HEK293 (cell line): ENCODE data around the gene TSGA10IP.
A peak's percentile ranks its signal among the peaks of the same experiment; 100 is the strongest.

Experiments used
- CTCF ChIA-PET: fragments of 350-600 bp; formaldehyde crosslinking; extraction: SDS; loops from one replicate; lab custom pipeline; 2021; ENCODE audit warnings: antibody characterized with exemption; lab: Yijun Ruan, JAX
- POLR2A ChIA-PET: fragments of 300-600 bp; formaldehyde crosslinking; extraction: SDS; loops from one replicate; lab custom pipeline; 2020; ENCODE audit warnings: antibody characterized with exemption, inconsistent platforms; lab: Yijun Ruan, JAX
- H3K27ac ChIP-seq: fragments of 200-500 bp; sonication (Bioruptor generic); 2 replicates; pipeline ENCODE4 v1.5.1; 2014; ENCODE audit warnings: low read depth, low read length, control low read depth, inconsistent platforms; ENCODE audit errors: extremely low read depth
- H3K36me3 ChIP-seq, 2 experiments: fragments of 200-500 bp in 1 of 2; sonication (Bioruptor generic) in 1 of 2; 1 replicate in 1 of 2; 2 replicates in 1 of 2; pipeline ENCODE4 v1.5.1; 2014 to 2017; ENCODE audit warnings: inconsistent platforms in 2 of 2, low read length in 2 of 2; ENCODE audit not compliant: control insufficient read depth in 2 of 2, insufficient read depth in 1 of 2
- H3K4me1 ChIP-seq: fragments of 200-500 bp; sonication (Bioruptor generic); 2 replicates; pipeline ENCODE4 v1.5.1; 2014; ENCODE audit warnings: mild to moderate bottlenecking, low read length, inconsistent platforms; ENCODE audit not compliant: control insufficient read depth, insufficient read depth
- H3K4me3 ChIP-seq: 2 replicates; pipeline ENCODE4 v1.5.1; 2011; ENCODE audit warnings: low read depth, mild to moderate bottlenecking, control low read depth, low read length, moderate library complexity
- H3K9me3 ChIP-seq: fragments of 200-500 bp; sonication (Bioruptor generic); 2 replicates; pipeline ENCODE4 v1.5.1; 2014; ENCODE audit warnings: low read depth, low read length, inconsistent platforms; ENCODE audit not compliant: control insufficient read depth, insufficient read depth
- GLIS1 ChIP-seq: fragments of 450-650 bp; formaldehyde crosslinking; IDR thresholded peaks from 2 replicates; pipeline ENCODE4 v1.5.1; 2016; ENCODE audit warnings: missing biosample characterization, missing genetic modification characterization
- KLF7 ChIP-seq: fragments of 450-650 bp; formaldehyde crosslinking; IDR thresholded peaks from 2 replicates; pipeline ENCODE4 v1.5.1; 2016; ENCODE audit warnings: missing biosample characterization, missing genetic modification characterization, borderline replicate concordance
- SALL2 ChIP-seq: fragments of 450-650 bp; formaldehyde crosslinking; IDR thresholded peaks from 2 replicates; pipeline ENCODE4 v1.5.0; 2017; ENCODE audit warnings: missing biosample characterization, mild to moderate bottlenecking, missing genetic modification characterization, borderline replicate concordance
- SETDB1 ChIP-seq: IDR thresholded peaks from one replicate; pipeline ENCODE4 v1.6.1; 2017; ENCODE audit warnings: mild to moderate bottlenecking, low read length, moderate library complexity, mixed read lengths; ENCODE audit not compliant: insufficient read length
- ZNF112 ChIP-seq: fragments of 450-650 bp; formaldehyde crosslinking; IDR thresholded peaks from 2 replicates; pipeline ENCODE4 v1.5.0; 2017; ENCODE audit warnings: missing biosample characterization, missing genetic modification characterization
- ZNF274 ChIP-seq, 2 experiments: fragments of 200-500 bp in 1 of 2; fragments of 450-650 bp in 1 of 2; sonication (Bioruptor generic) in 1 of 2; formaldehyde crosslinking in 1 of 2; IDR thresholded peaks; 2 replicates each; pipeline versions ENCODE4 v1.5.1 to v1.6.1; 2014 to 2016; ENCODE audit warnings: borderline replicate concordance in 1 of 2, inconsistent platforms in 1 of 2, low read length in 1 of 2, missing biosample characterization in 1 of 2, missing genetic modification characterization in 1 of 2
- ZNF302 ChIP-seq: fragments of 450-650 bp; formaldehyde crosslinking; IDR thresholded peaks from 2 replicates; pipeline ENCODE4 v1.5.1; 2016; ENCODE audit warnings: missing biosample characterization, missing genetic modification characterization, low read depth
- ZNF311 ChIP-seq: fragments of 450-650 bp; formaldehyde crosslinking; IDR thresholded peaks from 2 replicates; pipeline ENCODE4 v1.5.1; 2017; ENCODE audit warnings: missing biosample characterization, missing genetic modification characterization, borderline replicate concordance
- ZNF335 ChIP-seq: fragments of 450-650 bp; formaldehyde crosslinking; conservative IDR thresholded peaks from 2 replicates; pipeline ENCODE4 v1.5.1; 2016; ENCODE audit warnings: missing biosample characterization, missing genetic modification characterization
- ZNF354C ChIP-seq: fragments of 450-650 bp; formaldehyde crosslinking; IDR thresholded peaks from 2 replicates; pipeline ENCODE4 v1.5.1; 2016; ENCODE audit warnings: missing biosample characterization, missing genetic modification characterization, low read depth, borderline replicate concordance
- ZNF596 ChIP-seq: fragments of 450-650 bp; IDR thresholded peaks from 2 replicates; pipeline ENCODE4 v1.5.0; 2018; ENCODE audit warnings: missing biosample characterization, mild to moderate bottlenecking, missing genetic modification characterization, moderate library complexity
- ZNF623 ChIP-seq: fragments of 450-650 bp; formaldehyde crosslinking; IDR thresholded peaks from 2 replicates; pipeline ENCODE4 v1.5.1; 2016; ENCODE audit warnings: missing biosample characterization, missing genetic modification characterization
- ZNF670 ChIP-seq: fragments of 450-650 bp; formaldehyde crosslinking; IDR thresholded peaks from 2 replicates; pipeline ENCODE4 v1.5.1; 2016; ENCODE audit warnings: missing biosample characterization, missing genetic modification characterization, low read depth
- TF ChIP-seq, protein P1 (sequence below): fragments of 450-650 bp; formaldehyde crosslinking; IDR thresholded peaks from 2 replicates; pipeline ENCODE4 v1.5.1; 2017; ENCODE audit warnings: missing biosample characterization, missing genetic modification characterization
- TF ChIP-seq, protein P2 (sequence below): fragments of 450-650 bp; formaldehyde crosslinking; IDR thresholded peaks from 2 replicates; pipeline ENCODE4 v1.5.1; 2016; ENCODE audit warnings: missing biosample characterization, missing genetic modification characterization
- TF ChIP-seq, protein P3 (sequence below): fragments of 450-650 bp; formaldehyde crosslinking; IDR thresholded peaks from 2 replicates; pipeline ENCODE4; 2016; ENCODE audit warnings: missing biosample characterization, missing genetic modification characterization
- TF ChIP-seq, protein P4 (sequence below): fragments of 450-650 bp; formaldehyde crosslinking; IDR thresholded peaks from 2 replicates; pipeline ENCODE4 v1.5.1; 2016; ENCODE audit warnings: missing biosample characterization, missing genetic modification characterization
- TF ChIP-seq, protein P5 (sequence below): fragments of 450-650 bp; formaldehyde crosslinking; IDR thresholded peaks from 2 replicates; pipeline ENCODE4 v1.5.1; 2016; ENCODE audit warnings: missing biosample characterization, missing genetic modification characterization
- TF ChIP-seq, protein P6 (sequence below): fragments of 450-650 bp; formaldehyde crosslinking; IDR thresholded peaks from 2 replicates; pipeline ENCODE4 v1.5.1; 2016; ENCODE audit warnings: missing biosample characterization, missing genetic modification characterization
- TF ChIP-seq, protein P7 (sequence below): fragments of 450-650 bp; formaldehyde crosslinking; IDR thresholded peaks from 2 replicates; pipeline ENCODE4 v1.5.1; 2016; ENCODE audit warnings: missing biosample characterization, missing genetic modification characterization

The TSGA10IP gene

DNA sequence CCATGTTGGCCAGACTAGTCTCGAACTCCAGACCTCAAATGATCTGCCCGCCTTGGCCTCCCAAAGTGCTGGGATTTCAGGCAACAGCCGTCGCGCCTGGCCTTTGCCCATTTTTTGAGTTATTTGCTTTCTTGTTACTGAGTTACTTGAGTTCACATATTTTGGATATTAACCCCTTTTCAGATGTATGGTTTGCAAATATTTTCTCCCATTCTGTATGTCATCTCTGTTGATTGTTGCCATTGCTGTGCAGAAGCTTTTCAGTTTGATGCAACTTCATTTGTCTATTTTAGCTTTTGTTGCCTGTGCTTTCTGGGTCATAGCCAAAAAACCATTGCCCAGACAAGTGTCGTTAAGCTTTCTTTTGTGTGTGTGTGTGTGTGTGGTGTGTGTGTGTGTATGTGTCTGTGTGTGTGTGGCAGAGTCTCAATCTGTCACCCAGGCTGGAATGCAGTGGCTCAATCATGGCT lies 6.8 kb downstream of the TSGA10IP start:
- H3K36me3 ChIP-seq, result no peaks in the 10 kb centered on the region
- H3K9me3 ChIP-seq, result no peaks in the 10 kb centered on the region
- TF ChIP-seq KLF7 (tag by site-specific recombination) (no peak), ZNF311 (tag by site-specific recombination) (no peak), SETDB1 (no peak)
- TF ChIP-seq, protein P1, sequence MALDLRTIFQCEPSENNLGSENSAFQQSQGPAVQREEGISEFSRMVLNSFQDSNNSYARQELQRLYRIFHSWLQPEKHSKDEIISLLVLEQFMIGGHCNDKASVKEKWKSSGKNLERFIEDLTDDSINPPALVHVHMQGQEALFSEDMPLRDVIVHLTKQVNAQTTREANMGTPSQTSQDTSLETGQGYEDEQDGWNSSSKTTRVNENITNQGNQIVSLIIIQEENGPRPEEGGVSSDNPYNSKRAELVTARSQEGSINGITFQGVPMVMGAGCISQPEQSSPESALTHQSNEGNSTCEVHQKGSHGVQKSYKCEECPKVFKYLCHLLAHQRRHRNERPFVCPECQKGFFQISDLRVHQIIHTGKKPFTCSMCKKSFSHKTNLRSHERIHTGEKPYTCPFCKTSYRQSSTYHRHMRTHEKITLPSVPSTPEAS (tag by site-specific recombination), result peak; percentile 76
- TF ChIP-seq, protein P2, sequence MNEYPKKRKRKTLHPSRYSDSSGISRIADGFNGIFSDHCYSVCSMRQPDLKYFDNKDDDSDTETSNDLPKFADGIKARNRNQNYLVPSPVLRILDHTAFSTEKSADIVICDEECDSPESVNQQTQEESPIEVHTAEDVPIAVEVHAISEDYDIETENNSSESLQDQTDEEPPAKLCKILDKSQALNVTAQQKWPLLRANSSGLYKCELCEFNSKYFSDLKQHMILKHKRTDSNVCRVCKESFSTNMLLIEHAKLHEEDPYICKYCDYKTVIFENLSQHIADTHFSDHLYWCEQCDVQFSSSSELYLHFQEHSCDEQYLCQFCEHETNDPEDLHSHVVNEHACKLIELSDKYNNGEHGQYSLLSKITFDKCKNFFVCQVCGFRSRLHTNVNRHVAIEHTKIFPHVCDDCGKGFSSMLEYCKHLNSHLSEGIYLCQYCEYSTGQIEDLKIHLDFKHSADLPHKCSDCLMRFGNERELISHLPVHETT (tag by site-specific recombination), result no peak
- ChIA-PET CTCF (interaction anchor here (0.7 to 2.0 kb wide), 3 partner anchors 64 to 163 kb away, joined by 4 to 7 read pairs (median 6); partner anchors contain the start of gene FIBP), POLR2A (interaction anchor here (1.1 to 1.6 kb wide), 3 partner anchors 9 to 62 kb away, joined by 3 to 8 read pairs (median 3); partner anchors contain the start of genes CCDC85B and SART1)
- no peak overlapping the region for H3K27ac ChIP-seq
- no peak overlapping the region for H3K4me3 ChIP-seq
- no peaks in the 10 kb centered on the region for H3K4me1 ChIP-seq

DNA sequence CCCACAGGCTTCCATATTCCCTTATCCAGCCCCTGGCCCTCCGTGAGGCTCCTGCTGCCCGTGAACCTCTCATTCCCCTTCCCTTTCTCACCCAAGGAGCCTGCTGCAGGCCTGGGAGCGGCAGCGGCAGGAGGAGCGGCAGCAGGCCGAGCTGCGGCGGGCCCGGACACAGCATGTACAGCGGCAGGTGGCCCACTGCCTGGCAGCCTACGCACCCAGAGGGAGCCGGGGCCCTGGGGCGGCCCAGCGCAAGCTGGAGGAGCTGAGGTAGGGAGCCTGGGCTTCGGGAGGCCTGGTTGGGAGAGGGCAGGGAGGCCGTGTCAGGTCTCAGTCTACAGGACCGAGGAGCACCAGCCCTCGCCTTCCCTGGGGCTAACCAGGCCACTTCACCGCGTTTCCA lies 8.2 kb downstream of the TSGA10IP start:
- ChIA-PET POLR2A (no interaction called here), CTCF (interaction anchor here (2.0 kb wide), 1 partner anchor 69 kb away, joined by 7 read pairs; no protein-coding TSS in a partner anchor)
- no peak for TF ChIP-seq ZNF335 (tag by site-specific recombination)
- no peak for TF ChIP-seq ZNF596 (tag by site-specific recombination)
- TF ChIP-seq, protein P3, sequence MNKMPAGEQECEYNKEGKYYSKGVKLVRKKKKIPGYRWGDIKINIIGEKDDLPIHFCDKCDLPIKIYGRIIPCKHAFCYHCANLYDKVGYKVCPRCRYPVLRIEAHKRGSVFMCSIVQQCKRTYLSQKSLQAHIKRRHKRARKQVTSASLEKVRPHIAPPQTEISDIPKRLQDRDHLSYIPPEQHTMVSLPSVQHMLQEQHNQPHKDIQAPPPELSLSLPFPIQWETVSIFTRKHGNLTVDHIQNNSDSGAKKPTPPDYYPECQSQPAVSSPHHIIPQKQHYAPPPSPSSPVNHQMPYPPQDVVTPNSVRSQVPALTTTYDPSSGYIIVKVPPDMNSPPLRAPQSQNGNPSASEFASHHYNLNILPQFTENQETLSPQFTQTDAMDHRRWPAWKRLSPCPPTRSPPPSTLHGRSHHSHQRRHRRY (tag by site-specific recombination), result no peak
- no peak for TF ChIP-seq GLIS1 (tag by site-specific recombination)
- TF ChIP-seq, protein P4, sequence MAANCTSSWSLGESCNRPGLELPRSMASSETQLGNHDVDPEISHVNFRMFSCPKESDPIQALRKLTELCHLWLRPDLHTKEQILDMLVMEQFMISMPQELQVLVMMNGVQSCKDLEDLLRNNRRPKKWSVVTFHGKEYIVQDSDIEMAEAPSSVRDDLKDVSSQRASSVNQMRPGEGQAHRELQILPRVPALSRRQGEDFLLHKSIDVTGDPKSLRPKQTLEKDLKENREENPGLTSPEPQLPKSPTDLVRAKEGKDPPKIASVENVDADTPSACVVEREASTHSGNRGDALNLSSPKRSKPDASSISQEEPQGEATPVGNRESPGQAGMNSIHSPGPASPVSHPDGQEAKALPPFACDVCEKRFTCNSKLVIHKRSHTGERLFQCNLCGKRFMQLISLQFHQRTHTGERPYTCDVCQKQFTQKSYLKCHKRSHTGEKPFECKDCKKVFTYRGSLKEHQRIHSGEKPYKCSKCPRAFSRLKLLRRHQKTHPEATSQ (tag by site-specific recombination), result no peak
- TF ChIP-seq SALL2, result no peak
- TF ChIP-seq, protein P5, sequence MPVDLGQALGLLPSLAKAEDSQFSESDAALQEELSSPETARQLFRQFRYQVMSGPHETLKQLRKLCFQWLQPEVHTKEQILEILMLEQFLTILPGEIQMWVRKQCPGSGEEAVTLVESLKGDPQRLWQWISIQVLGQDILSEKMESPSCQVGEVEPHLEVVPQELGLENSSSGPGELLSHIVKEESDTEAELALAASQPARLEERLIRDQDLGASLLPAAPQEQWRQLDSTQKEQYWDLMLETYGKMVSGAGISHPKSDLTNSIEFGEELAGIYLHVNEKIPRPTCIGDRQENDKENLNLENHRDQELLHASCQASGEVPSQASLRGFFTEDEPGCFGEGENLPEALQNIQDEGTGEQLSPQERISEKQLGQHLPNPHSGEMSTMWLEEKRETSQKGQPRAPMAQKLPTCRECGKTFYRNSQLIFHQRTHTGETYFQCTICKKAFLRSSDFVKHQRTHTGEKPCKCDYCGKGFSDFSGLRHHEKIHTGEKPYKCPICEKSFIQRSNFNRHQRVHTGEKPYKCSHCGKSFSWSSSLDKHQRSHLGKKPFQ (tag by site-specific recombination), result no peak
- TF ChIP-seq, protein P6, sequence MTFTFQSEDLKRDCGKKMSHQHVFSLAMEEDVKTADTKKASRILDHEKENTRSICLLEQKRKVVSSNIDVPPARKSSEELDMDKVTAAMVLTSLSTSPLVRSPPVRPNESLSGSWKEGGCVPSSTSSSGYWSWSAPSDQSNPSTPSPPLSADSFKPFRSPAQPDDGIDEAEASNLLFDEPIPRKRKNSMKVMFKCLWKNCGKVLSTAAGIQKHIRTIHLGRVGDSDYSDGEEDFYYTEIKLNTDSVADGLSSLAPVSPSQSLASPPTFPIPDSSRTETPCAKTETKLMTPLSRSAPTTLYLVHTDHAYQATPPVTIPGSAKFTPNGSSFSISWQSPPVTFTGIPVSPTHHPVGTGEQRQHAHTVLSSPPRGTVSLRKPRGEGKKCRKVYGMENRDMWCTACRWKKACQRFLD, result no peak
- TF ChIP-seq ZNF274 (IDR thresholded peaks at IDR 0.05; ENCODE audit: low read length), result no peak
- no peak for TF ChIP-seq ZNF274 (tag by site-specific recombination; IDR thresholded peaks at IDR 0.05; ENCODE audit: borderline replicate concordance)
- no peak for TF ChIP-seq ZNF354C (tag by site-specific recombination)
- no peak for TF ChIP-seq ZNF112
- TF ChIP-seq, protein P7, sequence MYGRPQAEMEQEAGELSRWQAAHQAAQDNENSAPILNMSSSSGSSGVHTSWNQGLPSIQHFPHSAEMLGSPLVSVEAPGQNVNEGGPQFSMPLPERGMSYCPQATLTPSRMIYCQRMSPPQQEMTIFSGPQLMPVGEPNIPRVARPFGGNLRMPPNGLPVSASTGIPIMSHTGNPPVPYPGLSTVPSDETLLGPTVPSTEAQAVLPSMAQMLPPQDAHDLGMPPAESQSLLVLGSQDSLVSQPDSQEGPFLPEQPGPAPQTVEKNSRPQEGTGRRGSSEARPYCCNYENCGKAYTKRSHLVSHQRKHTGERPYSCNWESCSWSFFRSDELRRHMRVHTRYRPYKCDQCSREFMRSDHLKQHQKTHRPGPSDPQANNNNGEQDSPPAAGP (tag by site-specific recombination), result no peak
- no peak for TF ChIP-seq ZNF302
- TF ChIP-seq ZNF670 (tag by site-specific recombination), result no peak
- no peak for TF ChIP-seq ZNF623 (tag by site-specific recombination)
- TF ChIP-seq, all 188 proteins: peak for 0

More for the DNA sequence above, 8.2 kb downstream of the TSGA10IP start:
- no peaks in the 10 kb centered on the region for H3K4me1 ChIP-seq
- no peak overlapping the region for H3K4me3 ChIP-seq
- no peaks in the 10 kb centered on the region for H3K36me3 ChIP-seq
- H3K9me3 ChIP-seq, result no peaks in the 10 kb centered on the region
- no peak overlapping the region for H3K27ac ChIP-seq
